DMS79 (cell line): ENCODE measurements around the gene USP43.
"Not testable (repeated sequence)": the region's sequence is repeated elsewhere in the genome, so short reads cannot be mapped to it uniquely, and the experiment has no call there.

Source experiments
- DNase-seq: peaks from one replicate; lab custom pipeline; 2025; lab: John Stamatoyannopoulos, UW

Gene USP43, protein sequence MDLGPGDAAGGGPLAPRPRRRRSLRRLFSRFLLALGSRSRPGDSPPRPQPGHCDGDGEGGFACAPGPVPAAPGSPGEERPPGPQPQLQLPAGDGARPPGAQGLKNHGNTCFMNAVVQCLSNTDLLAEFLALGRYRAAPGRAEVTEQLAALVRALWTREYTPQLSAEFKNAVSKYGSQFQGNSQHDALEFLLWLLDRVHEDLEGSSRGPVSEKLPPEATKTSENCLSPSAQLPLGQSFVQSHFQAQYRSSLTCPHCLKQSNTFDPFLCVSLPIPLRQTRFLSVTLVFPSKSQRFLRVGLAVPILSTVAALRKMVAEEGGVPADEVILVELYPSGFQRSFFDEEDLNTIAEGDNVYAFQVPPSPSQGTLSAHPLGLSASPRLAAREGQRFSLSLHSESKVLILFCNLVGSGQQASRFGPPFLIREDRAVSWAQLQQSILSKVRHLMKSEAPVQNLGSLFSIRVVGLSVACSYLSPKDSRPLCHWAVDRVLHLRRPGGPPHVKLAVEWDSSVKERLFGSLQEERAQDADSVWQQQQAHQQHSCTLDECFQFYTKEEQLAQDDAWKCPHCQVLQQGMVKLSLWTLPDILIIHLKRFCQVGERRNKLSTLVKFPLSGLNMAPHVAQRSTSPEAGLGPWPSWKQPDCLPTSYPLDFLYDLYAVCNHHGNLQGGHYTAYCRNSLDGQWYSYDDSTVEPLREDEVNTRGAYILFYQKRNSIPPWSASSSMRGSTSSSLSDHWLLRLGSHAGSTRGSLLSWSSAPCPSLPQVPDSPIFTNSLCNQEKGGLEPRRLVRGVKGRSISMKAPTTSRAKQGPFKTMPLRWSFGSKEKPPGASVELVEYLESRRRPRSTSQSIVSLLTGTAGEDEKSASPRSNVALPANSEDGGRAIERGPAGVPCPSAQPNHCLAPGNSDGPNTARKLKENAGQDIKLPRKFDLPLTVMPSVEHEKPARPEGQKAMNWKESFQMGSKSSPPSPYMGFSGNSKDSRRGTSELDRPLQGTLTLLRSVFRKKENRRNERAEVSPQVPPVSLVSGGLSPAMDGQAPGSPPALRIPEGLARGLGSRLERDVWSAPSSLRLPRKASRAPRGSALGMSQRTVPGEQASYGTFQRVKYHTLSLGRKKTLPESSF

DNA sequence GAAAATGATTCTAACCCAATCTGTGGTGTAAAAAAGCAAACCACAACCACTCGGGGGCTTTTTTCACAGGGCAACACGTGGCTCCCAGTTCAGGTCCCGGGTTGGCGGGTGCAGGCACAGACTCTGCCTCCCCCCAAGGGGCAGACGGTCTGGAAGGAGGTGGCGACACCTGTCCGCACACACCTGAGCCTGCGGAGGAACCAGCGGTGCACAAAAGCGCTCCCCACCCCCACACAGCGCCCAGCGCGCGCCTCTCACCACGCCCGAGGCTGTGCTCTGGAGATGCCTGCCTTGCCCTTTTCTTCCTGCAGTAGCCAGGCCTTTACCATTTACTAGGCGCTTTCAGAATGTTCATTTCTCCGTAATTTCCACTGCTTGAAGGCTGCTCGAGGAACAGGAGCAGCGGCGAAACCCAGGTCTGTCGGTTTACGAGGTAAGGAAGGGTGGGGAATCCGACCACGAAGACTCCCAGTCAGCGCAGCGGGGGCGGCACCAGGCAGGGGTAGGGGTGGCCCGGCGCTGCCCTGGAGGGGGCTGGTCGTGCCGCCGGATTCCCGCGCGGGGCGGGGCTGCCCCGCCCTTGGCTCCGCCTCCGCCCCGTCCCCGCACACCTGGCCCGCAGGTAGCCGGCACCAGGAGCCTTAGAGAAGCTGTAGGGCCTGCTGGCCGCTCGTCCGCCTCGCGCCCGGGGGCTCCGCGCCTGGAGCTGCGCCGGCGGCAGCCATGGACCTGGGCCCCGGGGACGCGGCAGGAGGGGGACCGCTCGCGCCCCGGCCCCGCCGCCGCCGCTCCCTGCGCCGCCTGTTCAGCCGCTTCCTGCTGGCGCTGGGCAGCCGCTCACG lies at the start of gene USP43:
Gene USP43 (plus strand): TSS at position 608 of the 842 bp plus-strand sequence. CDS start 116 bp downstream, at position 724.
- DNase-seq: peak; percentile 25

DNA sequence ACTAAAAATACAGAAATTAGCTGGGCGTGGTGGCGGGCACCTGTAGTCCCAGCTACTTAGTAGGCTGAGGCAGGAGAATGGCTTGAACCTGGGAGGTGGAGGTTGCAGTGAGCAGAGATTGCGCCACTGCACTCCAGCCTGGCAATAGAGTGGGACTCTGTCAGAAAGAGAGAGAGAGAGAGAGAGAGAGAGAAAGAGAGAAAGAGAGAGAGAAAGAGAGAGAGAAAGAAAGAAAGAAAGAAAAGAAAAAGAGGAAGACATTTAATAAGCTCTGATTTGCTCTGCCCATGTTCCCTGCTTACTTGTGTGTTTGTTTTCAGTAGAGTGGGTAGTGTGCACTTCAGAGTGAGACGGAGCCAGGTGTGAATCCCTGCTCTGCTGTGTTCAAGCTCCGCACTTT lies 47.7 kb upstream of the USP43 start:
- DNase-seq: not testable (repeated sequence)

DNA sequence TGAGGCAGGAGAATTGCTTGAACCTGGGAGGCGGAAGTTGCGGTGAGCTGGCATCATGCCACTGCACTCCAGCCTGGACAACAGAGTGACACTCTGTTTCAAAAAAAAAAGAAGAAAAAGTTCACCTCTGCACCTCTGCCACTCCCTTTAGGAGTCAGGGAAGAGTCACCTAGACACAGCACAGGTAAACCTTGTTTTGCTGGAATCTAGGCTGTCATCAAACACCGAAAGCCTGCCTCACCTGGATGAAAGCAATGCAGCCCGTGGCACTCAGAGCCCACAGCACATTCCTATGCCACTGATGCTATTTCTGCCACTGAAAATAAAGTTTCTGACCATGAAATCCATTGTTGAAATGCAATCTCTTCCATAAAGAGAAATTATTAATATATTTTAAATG lies 46.7 kb upstream of the USP43 start:
- no peak for DNase-seq

DNA sequence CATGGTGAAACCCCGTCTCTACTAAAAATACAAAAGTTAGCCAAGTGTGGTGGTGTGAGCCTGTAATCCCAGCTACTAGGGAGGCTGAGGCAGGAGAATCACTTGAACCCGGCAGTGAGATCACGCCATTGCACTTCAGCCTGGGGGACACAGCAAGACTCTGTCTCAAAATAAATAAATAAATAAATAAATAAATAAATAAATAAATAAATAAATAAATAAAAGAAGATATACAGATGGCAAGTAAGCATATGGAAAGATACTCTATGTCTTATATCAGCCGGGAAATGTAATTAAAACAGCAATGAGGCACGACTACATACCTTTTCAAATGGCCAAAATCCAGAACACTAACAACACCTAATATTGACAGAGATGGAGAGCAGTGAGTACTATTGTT lies 40.7 kb upstream of the USP43 start:
- not testable (repeated sequence) for DNase-seq

DNA sequence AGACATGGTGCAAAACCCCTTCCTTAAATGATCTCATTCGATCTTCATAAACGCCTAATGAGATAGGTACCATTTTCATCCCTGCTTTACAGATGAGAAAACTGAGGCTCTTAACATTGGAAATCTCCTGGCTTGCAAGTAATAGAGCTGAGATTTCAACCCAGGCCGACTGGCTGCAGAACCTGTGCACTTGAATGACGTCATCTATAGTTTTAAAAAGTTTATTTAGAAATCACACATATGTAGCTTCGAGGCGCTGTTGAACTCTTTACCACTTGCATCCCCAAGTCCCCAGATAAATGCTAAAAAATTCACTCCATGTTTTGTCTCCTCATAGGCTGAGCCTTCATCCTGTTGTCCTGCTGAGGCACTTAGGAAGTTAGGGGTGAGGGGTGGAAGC lies 38.9 kb upstream of the USP43 start:
- DNase-seq: no peak

DNA sequence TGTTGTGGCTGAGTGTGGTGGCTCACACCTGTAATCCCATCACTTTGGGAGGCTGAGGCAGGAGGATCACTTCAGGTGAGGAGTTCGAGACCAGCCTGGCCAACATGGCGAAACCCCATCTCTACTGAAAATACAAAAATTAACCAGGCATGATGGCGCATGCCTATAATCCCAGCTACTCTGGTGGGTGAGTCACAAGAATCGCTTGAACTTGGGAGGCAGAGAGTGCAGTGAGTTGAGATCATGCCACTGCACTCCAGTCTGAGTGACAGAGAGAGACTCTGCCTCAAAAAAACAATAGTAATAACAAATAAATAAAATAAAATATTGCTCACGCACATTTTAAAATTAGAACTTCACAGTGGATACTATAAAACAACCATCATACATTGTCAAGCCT lies 38.3 kb upstream of the USP43 start:
- not testable (repeated sequence) for DNase-seq

DNA sequence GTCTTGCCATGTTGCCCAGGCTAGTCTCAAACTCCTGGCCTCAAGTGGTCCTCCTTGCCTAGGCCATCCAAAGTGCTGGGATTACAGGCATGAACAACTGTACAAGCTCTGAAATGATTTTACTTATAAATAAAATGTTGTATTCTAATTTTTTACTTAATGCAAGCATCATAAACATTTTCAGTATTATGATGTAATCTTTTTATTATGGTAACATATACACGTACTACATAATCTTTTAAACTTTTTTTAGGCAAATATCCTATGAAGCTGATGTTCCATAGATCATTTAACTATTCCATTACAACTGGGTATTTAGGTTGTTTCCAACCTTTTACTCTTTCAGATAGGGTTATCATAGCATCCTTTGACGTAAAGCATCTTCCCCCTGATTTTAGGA lies 33.8 kb upstream of the USP43 start:
- no peak for DNase-seq

DNA sequence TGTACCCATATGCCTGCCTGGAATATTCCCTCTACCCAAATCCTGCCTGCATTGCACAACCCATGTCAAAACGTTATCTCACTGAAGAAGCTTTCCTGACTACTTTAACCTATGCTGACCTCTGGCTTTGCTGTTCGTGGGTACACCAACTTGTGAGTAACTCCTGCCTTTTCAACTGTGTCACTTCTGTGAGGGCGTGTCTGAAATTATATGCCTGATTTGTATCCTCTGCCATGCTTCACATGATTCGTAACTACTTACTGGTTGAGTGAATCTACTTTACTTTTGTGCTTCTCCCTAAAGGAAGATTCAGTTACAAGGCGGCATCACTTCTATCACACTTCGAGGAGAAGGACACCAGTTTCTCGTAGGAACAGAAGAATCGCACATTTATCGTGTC lies 33.3 kb upstream of the USP43 start:
- no peak for DNase-seq

DNA sequence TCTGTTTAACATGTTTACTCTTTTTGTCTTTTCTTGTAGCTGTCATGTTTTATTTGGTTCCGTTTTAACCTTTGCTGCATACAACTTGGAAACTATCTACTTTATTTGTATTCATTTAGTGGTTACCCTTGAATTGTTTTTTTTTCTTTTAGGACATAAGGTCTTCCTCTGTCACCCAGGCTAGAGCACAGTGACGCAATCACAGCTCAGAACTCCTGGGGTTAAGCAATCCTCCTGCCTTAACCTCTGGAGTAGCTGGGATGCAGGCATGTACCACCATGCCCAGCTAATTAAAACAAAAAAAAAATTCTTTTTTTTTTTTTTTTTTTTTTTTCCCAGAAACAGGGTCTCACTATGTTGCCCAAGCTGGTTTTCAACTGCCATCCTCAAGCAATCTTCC lies 29.8 kb upstream of the USP43 start:
- DNase-seq: no peak

DNA sequence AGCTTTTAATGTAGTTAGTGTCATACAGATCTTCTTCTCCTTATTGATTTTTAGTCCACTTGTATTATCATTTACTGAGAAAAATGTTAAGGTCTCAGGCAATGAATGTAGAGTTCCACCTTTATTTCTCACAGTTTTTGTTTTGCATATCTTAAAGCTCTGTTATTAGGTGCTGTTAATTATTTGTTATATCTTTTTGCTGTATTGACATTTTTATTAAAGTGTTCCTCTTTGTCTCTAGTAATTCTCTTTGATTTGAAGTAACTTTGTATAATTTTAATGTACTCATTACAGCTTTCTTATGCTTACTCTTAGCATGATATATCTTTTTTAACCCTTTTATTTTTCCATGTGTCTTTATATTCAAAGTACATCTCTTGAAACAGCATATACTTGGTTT lies 22.4 kb upstream of the USP43 start:
- DNase-seq: no peak

DNA sequence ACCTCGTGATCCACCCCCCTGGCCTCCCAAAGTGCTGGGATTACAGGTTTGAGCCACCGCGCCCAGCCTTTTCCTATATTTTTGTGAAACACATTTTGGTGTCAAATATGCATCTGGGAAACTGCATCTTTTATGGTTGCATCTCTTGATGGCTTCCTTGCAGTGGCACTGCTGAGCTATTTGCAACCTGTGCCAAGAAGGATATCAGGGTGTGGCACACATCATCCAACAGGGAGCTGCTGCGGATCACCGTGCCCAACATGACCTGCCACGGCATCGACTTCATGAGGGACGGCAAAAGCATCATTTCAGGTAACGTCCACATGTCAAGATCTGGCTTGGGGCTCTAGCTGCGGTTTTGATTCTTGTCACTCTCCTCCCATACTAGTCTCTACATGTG lies 16.8 kb upstream of the USP43 start:
- no peak for DNase-seq

DNA sequence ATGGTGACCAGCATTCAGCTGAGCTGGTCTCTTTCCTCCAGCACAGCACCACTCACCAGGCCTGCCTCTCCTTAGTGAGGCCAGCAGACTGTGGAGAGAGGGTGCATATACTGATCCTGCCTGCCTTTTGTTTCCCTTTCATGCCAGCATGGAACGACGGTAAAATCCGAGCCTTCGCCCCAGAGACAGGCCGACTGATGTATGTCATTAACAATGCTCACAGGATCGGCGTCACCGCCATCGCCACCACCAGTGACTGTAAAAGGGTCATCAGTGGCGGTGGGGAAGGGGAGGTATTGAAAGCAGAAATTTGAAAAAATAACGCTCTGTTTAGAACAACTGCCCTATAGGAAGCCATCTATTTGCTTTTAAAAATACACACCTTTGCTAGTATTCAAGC lies 12.6 kb upstream of the USP43 start:
- DNase-seq: no peak

DNA sequence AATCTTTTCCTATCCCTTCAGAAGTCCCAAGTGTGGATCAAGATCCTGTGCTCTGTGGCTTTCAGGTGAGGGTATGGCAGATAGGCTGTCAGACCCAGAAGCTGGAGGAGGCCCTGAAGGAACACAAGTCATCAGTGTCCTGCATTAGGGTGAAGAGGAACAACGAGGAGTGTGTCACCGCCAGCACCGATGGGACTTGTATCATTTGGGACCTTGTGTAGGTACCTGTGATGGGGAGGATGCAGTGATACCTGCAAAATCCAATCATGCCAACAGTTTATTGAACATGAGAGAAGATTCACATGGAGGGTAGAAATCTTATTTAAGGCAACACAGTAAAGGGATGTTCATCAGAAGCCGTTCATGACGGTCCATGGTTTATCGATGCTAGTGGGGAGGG lies 10.0 kb upstream of the USP43 start:
- no peak for DNase-seq

DNA sequence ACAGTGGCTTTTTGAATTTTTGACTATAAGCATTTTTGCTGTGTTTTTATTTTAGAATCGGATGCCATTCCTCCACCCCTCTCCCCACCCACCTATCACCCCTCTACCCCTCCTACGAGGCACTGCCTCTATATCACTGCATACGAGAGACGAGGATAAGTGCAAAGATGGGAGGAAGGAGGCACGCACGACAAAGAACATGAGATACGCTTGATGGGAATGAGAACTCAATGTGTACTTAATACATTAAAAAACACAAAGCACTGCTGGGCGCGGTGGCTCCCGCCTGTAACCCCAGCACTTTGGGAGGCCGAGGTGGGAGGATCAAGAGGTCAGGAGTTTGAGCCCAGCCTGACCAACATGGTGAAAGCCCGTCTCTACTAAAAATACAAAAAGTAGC lies 8.8 kb upstream of the USP43 start:
- DNase-seq: no peak

DNA sequence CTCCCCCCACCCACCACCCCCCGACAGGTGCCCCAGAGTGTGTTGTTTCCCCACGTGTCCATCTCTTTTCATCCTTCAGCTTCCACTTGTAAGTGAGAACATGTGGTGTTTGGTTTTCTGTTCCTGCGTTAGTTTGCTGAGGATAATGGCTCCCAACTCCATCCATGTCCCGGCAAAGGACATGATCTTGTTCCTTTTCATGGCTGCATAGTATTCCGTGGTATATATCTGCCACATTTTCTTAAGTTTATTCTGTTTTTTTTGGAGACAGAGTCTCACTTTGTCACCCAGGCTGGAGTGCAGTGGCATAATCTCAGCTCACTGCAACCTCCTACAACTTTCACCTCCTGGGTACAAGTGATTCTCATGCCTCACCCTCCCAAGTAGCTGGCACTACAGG lies 4.9 kb upstream of the USP43 start:
- not testable (repeated sequence) for DNase-seq

DNA sequence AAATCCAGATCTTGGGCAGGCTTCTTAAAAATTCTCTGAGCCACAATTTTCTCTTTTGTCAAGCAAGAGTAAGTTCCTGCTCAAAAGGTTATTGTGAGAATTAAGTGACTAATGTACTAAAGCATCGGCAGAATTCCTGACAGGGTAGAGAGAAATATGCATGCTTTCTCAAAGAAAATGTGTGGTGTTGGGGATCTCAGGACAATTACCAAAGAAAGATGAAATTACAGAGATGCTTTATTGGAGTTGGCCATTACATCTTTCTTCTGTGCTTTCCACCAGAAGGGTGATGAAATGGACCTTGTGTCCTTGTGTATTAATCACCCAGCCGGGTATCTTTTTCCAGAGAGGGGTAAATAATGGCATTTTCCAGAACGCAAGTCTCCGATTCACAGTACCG lies 1.7 kb upstream of the USP43 start:
- no peak for DNase-seq

DNA sequence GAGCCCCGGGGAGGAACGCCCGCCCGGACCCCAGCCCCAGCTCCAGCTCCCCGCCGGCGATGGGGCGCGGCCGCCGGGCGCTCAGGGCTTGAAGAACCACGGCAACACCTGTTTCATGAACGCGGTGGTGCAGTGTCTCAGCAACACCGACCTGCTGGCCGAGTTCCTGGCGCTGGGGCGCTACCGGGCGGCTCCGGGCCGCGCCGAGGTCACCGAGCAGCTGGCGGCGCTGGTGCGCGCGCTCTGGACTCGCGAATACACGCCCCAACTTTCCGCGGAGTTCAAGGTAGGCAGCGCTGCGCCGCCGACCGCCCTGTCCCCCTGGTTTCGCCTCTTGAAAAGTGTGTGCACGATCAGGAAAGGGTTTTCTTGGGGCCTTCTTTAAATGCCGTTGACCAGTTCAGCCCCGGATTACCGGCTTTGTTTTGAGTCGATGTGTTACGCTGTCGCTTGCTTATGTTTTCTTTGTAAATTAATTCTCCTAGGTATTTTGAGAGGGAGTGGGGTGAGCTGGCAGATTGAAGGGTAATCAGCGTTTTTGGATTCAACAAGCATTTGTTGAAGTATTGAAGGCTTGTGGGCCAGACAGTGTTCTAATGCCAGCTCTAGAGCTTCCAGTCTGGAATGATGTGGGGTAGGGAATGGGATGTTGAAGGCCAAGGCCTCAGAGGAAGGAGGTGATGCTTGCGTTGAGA lies 681 bp downstream of the USP43 start:
- no peak for DNase-seq

DNA sequence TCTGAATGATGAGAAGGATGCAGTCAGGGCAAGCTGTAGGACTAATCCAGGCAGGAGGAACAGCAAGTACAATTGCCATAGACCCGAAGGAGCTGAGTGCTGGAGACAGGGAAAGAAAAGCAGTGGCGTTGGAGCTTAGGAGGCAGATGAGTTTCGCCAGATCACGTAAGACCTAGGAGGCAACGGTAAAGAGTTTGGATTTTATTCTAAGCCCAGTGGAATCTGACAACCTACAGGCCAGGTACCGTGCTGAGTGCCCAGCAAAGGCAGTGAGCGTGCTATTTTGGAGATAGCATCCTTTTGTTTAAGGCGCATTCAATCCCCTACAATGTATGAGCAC lies 1.2 kb downstream of the USP43 start:
- no peak for DNase-seq

DNA sequence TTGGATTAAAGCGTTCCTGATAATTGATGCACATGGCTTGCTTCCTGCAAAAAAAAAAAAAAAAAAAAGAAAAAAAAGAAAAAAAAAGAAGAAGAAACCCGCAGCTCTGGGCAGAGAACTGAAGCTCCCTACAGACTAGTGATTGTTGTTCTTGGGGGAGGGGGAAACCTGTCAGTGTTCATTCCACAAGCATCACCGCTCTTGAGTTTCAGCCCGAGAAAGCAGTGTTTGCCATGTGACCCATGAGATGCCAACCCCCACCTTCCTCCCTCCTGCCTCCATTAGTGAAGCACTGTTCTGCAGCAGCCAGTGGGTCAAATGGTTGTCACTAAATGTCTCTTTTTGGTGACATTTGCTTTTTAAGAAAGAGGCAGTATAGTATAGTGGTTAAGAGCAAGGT lies 1.7 kb downstream of the USP43 start:
- no peak for DNase-seq

DNA sequence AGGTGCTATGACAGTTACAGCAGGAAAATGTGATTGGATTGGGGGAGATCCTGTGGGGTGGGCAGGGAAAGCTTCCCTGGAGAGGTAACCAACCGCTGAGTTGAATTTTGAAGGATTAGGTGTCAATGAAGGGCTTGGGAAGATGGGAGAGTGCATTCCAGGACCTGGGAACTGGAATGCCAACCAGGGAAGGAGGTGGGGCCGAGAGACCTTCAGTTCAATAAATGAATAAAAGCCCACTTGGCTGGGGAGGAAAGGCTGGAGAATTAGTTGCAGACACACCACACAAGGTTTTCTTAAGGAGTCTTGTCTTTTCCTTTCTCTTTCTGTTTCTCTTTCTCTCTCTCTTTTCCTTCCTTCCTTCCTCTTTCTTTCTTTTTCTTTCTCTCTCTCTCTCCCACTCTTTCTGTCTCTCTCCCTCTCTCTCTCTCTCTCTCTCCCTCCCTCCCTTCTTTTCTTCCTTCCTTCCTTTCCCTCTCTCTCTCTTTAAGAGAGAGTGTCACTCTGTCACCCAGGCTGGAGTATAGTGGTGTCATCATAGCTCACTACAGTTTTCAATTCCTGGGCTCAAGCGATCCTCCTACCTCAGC lies 3.3 kb downstream of the USP43 start:
- DNase-seq: no peak
